GM18499 (cell line): ENCODE data around the gene PTPRG.

Experiments used
- ATAC-seq: cut with Tn5 transposase; IDR thresholded peaks from one replicate; pipeline ENCODE4 v1.9.1; 2021; ENCODE audit warnings: moderate number of reproducible peaks; ENCODE audit not compliant: insufficient read depth, unreplicated experiment

PTPRG gene

DNA sequence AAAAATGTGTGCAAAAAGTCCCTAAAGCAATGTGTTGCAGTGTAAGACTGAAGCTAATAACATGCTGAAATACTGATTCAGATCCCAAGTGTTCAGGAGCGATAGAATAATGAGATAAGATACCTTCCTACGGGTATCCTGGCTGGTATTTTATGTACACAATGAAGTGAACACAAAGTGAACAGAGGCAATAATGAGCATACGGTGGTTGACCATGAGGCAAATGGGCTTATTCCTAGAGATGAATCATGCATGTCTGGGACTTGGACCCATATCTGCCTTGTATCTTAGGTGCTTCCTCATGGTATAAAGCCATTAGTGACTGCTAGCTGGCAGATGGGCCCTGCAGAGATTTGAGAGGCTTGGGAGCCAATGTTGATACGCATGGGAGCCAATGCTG is 21.5 kb downstream of the PTPRG start:
- ATAC-seq, result no peak

DNA sequence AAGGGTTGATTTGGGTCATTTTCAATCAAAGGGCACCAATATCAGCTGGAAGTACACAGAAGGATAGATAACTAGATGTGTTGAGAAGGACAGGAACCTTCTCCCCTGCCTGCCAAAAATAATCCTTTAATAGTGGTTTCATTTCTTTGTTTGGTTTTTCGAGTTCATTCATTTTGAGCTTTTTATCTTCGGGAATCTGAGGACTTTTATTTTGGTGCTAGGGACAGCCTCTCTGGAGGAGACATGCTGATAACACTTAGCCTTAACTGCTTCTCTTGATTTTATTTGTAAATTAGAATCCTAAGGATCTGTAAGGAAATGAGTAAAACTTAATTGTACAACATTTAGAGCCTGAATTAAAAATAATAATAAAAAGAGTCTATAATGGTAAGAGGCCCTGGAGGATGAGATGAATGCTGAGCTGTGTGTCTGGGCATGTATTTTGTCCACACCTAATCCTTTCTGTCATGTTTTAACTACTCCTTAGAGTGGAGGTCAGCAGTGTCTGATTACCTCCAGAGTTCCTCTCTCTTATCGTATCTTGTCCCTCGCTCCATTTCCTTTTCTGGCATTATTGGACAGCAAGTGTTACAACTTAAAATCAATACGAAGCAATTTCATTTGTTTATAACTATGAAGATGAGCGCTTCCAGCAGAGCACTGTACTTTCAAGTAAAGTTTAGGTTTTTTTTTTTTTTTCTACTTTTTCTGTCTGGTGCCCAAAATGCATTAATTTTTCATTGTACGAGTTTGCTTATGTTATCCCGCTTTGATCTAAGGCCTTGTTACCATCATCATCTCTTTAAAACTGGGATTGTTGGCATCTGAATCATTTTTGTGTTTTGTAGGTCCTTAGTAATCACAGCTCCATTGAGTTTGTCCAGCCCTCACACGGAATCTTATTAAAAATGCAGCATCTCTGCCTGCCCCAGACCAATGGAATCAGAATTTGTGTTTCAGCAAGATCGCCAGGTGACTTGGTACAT is 22.8 kb downstream of the PTPRG start:
- ATAC-seq, result no peak

DNA sequence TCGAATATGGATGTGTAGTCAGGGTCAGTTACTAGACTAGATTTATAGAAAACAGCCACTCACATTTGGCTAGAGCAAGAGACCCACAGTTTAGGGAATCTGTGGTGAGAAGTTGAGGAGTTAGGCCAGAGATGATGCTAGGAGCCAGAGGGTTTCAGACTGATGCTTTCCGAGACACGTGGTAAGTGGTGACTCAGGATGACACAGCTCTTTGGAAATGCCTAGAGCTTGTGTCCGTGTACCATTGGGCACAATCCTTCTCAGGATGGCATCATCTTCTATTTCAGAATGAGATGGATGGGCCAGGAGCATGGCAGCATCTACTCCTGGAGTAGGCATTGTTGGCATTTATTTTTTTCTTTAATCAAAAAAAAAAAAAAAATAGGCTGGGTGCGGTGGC is 28.5 kb downstream of the PTPRG start:
- ATAC-seq, result no peak

DNA sequence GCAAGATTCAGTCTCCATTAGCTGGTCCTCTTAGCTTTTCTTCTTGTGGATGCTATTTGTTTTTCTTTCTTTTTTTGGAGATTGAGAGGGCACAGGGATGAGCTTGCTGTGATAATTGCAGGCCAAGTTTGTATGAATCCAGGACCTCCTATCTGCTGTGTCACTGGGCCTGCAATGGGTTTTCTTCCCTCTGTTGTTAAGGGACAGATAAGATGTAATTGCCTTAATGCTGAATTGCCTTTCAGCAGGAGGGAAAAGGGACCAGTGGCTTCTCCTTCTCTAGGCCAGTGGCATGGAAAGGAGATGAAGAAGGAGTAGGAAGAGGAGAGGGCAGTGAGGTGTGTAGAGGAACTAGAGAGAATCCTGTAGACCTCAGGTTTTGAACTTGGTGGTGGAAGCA is 29.9 kb downstream of the PTPRG start:
- no peak for ATAC-seq

DNA sequence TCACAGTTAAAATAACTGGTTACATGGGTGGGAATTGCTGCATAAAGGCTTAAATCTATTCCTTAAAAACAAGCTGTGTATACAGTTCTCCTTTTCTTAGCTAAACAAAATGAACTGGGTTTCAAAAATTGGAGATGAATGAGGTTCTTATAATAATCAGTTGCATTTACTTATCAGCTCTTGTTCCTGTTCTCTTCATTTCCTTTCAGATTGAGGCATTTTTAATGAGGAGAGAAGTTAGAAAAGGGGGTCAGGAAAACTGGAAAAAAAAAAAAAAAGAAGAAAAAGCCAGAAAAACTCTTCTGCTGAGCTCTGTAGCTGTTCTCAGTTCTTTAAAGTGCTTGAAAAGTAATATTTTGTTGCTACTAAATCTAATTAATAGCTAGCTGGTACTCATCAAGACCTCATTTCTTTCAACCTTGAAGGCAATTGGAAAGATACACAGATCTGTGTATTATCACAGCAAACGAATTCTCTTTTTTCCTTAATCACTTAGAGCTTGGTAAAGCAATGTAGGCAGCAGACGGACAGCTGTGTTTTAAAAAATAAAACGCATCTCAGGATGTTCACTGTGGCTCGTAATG is 32.2 kb downstream of the PTPRG start:
- no peak for ATAC-seq

DNA sequence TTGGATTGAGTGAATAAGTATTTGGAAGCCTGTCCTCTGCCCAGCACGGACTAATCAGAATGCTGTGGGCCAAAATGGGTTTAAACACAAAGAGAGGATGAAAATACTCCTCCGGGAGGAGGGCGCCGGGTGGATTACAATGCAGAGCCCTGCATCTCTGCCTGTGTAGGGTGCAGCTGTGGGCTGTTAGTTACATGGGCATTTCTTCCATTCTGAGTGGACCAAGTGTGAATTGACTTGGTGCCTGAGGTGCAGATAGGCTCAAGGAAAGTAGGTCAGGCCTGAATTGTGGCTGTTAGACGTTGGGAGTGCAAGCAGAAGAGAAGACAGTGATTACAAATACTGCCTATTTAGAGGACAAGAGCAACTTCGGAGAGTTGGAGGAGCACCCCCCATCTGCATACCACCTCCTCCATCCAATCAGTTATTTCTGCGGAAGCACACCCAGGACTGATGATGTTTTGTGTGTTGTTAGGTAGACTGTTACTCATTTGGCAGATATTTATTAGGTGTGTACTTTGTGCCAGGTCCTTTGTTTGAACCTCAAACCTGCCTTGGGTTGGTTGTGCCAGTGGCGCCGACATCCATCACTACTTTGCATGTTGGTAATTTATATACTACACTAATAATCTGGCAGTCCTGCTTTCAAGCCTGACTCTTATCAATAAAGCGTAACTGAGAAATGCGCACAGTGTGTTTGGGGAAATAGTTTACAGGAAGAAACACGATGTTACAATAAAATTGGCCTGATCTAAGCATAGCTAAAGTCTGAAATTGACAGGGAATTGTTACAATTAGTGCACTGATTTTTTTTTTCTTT is 33.0 kb downstream of the PTPRG start:
- ATAC-seq, result no peak

DNA sequence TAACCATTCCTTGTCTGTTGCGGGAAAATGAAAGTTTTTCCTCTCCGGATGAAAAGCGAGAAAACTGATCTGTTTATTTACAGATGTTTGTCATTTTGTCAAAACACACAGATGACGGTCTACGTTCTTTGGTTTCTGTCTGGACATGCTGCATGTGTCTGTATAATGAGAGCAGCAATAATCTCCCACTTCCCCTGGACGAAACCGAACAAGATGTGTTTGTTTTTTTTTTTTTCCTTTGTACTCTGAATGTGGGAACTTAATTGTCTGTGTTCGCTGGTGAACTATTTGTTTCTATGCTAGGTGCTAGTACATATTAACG is 33.6 kb downstream of the PTPRG start:
- ATAC-seq, result no peak

DNA sequence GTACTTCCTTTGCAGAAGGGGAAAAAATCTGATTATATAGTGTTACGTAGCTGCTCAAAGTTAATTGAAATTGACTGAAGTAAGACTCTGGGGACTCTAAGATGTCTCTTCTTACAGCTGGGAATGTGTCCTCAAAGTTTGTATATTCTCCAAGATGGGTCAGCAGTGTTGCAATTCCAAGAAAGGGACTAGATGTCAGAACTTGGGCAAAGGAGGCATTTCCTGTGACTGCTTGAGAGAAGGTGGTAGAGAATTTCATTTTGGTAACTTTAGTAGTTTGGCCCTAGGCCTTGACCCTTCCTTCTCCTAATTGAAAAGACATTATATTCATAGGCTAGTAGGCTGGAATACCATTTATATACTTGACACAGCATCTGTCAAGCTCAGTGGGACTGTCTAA is 33.9 kb downstream of the PTPRG start:
- ATAC-seq, result no peak

DNA sequence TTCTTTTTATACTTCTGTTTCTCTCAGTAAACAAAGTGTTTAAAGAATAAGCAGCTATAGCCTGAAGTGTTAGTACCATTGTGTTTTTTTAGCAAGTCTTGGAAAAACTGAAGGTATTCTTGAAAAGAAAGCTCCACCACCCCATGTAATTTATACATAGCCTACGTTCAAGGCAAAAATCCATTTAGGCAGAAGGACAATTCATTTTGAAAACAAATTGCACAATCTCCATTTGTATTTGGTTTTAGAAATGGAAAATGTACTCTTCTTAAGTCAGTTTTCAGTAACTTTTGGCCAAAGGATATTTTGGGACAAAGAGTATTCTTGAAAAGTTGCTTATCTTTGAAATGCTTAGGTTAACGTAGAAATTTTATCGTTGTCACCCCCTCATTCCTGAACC is 34.5 kb downstream of the PTPRG start:
- ATAC-seq, result no peak

DNA sequence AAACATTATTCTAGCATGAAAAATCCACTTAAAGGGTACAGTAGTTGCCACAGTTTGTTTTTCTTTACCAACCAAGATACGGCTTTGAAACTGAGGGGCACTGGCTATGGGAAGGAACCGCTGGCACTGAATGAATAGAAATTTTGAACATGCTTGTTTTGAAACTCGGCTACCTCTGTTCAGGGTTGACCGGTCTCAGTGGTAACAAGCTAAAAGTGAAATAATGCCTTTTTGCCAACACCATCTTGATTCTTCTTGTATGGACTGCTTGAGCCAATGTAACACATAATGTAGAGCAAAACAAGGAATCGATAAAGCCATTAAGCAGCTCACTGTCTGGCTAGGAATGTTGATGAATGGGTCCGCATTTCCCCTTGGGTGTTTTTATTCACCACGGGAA is 36.5 kb downstream of the PTPRG start:
- ATAC-seq, result no peak

DNA sequence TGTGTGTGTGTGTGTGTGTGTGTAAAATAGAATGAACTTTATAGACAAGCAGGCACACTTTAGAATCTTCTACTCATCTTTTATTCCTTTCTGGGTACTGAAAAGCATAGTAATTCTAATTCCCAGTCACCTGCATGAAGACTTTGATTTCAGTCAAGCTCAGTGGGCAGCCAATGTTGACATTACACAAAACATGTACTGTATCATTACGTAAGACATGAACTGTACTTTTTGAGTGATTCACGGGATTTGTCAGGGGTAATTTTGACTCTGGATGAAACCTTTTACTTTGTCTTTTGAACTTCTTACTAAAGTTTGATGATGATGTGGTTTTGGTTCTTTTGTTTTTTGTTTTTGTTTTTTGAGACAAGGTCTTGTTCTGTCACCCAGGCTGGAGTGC is 38.8 kb downstream of the PTPRG start:
- ATAC-seq, result no peak

DNA sequence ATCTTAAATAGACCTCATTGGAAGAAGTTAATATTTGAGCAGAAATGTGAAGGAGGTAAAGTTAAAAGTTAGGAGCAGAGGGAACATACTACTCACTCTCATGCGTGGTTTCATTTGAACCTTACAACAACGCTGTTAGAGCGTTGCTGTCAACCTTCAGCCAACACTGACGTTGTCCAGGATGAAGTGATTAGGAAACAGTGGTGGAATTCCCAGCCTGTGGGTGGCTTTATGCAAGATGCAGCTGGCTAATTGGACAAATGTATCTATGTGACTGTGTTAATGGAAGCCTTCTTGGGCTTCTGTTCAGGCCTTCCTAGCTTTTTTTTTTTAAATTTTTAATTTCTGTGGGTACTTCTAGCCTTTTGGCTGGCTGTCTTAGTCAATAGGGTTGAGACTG is 40.5 kb downstream of the PTPRG start:
- ATAC-seq, result no peak

DNA sequence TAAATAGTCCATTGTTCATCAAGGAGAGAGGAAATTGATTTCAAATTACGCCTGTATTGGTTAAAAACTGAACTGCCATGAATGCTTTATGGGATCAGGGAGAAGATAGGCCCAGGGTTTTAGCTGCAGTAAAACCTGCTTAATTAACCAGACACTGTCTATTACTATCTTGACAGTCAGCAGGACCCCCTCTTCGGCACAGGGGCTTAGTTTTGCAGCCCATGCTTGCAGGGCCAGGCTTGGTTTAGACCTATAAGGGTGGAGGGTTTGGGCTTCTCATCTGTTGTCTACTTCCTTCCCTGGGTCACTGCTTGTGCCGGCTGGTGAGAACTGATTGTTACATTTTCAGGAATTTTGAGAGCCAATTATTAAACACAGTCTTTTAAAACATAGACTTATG is 41.1 kb downstream of the PTPRG start:
- ATAC-seq, result no peak

DNA sequence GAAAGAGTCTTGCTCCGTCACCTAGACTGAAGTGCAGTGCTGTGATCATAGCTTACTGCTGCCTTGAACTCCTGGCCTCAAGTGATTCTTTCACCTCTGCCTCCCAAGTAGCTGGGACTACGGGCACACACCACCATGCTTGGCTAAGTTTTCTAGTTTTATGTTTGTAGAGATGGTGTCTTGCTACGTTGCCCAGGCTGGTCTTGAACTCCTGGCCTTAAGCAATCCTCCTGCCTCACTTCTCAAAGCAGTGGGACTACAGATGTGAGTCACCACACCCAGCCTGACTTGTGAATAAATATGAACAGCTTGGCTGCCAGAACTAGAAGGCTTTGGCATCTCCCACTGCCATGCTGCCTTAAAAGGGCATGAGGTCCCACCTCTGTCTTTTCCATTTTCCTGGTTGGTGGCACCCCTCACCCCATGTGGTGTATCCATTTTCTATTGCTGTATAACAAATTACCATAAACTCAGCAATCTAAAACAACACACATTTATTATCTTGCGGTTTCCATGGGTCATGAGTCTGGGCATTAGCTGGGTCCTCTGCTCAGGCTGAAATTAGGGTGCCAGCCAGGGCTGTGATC is 44.3 kb downstream of the PTPRG start:
- ATAC-seq, result no peak

DNA sequence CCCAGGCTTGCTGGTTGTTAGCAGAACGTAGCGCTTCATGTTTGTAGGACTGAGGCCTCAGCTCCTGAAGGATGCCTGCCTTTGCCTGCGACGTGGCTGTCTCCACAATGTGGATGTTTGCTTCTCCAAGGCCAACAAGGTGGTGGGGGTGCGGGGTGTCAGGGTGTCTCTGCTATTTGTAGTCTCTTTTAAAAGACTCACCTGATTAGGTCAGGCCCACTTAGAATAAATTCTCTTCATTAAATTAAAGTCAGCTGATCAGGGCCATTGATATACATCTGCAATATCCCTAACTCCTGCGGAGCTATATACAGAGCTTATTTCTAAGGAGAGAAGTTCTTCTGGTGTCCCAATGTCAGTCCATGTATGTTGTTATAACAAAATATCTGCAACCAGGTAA is 44.8 kb downstream of the PTPRG start:
- ATAC-seq, result no peak

DNA sequence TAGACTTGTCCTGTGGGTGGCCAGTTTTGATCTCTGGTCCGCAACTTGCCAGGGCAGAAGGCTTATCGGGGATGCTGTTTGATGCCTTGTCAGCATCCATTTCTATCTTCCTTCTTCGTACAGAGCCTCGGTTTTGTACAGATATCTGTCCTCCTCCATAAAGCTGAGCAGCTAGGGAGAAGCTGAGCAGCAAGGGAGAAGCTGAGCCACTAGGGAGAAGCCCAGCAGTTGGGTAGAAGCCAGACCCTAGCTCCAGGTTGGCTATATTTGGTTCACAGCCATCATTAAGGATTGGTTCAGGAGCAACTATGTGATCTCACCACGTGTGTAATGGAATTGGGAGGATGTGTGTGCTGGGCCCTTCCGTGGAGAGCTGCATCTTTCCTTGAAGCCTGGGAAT is 46.7 kb downstream of the PTPRG start:
- ATAC-seq, result no peak

DNA sequence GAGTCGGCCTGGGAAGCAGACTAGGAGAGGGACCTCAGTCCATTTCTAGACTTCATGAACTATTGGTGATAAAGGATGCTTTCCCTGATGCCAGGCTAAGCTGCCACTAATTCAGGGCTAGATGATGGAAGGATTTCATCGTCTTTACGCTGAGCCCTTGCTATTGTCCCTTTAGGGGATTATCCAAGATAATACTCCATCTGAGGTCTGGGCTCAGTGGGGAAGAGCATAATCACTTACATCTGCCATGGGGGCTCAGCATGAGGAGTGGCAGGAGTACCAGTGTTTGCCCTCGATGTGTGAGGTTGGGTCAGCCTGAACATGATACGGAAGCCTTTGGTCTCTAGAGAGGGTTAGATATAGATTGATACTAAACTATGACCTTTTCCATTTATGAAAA is 47.3 kb downstream of the PTPRG start:
- ATAC-seq, result no peak

DNA sequence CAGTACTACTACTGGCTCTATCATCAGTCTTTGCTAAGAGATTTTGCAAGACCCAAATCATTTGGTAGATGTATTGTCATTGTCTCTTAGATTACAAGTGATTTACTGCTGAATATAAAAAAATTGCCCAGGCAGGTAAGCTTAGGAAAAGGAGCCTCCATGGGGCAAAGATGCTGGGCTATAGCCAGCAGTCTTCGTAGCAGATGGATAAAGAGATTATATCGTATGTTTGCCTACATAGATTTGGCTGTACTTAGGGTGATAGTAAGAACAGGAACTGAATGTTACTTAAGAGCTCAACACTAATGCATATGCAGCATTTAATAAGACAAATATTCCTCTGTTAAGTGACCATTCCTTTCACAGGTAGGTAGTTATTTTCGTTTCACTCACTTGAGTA is 48.9 kb downstream of the PTPRG start:
- no peak for ATAC-seq

DNA sequence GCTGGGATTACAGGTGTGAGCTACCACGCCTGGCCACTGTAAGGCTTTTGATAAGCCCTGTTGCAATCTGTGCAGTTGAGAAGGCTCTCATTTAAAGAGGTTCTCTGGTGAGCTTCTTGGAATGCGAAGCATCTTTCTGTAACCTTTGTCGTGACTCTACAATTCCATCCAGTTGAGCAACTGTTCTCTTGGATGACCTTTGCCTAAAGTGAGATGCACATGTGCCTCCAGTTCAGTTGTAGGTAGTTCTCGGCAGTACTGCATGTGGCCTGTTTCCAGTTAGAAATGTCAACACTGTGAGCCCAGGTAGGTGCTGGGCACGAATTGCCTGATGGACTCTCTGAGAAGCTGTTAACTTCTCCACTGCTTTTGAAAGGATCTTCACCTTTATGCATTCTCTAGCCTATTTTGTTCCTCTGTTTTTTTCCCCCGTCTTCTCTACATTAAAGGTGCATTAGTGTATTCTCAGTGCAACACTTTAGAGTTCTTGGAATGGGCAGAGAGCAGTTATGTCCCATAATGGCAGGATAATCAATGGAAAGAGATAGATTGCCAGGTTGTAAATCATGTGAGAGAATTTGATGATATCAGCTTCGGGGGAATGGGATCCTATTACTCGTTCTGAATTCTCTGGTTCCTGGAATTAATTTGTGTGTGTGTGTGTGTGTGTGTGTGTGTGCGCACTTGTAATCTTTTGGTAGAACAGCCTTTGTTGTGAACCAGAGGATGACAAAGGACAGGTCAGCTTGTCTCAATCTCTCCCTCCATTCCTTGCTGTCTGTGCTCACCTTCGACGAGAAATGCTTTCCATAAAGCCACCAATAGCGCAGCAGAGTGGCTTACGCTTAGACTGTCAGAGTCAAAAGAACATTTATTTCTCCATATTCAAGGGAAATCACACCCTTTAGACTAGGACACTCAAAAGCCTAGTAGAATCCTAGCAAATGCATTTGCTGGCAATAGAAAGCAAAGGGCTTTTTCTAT is 51.1 kb downstream of the PTPRG start:
- ATAC-seq, result no peak

DNA sequence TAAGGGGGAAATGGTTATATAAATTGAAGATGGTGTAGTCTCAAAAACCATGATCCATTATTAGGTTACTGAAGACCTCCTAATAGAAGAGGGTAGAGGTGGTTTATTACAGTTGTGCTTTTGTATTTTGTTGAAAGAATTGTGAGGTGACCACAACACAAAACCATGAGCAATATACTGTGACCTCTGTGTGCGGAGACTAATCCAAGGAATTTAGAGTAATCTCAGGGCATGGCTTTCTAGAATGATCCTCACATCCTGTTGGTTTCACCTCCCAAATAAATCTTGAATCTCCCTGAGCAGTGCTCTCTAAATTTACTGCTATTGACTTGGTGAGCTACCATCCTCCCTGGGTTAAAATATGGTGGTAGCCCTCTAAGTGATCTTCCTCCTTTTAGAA is 52.3 kb downstream of the PTPRG start:
- ATAC-seq, result no peak
